ENCODE results near the gene MID2.

The MID2 gene

GRCh38 chrX:107842715-107843400, 17.2 kb downstream of the MID2 start:
- H3K79me2 ChIP-seq (ENCODE audit: insufficient read depth, low read length), result no peaks in the 10 kb centered on the region
- no peaks in the 10 kb centered on the region for H4K20me1 ChIP-seq (ENCODE audit: insufficient read depth, low read length, poor library complexity, severe bottlenecking)
- H3K36me3 ChIP-seq (ENCODE audit: insufficient read depth, low read length), result peaks cover 5% of the 10 kb centered on the region; the same call in 1 of the 2 replicates
- no peaks in the 10 kb centered on the region for H3K9me2 ChIP-seq (replicated peaks; ENCODE audit: low read depth, low read length)
- no peak overlapping the region for H3K9ac ChIP-seq (ENCODE audit: low read depth, low read length, poor library complexity, severe bottlenecking)
- H3K4me1 ChIP-seq (ENCODE audit: insufficient read depth, low read length, poor library complexity, severe bottlenecking), result no peaks in the 10 kb centered on the region
- H3K4me2 ChIP-seq (ENCODE audit: low read depth, low read length, poor library complexity, severe bottlenecking), result no peak overlapping the region
- H3F3A ChIP-seq (ENCODE audit: low read depth), result no peaks in the 10 kb centered on the region
- no peaks in the 10 kb centered on the region for H3K9me3 ChIP-seq (ENCODE audit: insufficient read depth, low read depth, low read length)
- H3K4me3 ChIP-seq (ENCODE audit: low read length, poor library complexity, severe bottlenecking), result no peak overlapping the region
- no peak for TF ChIP-seq CTCF (conservative IDR thresholded peaks at IDR 0.05; ENCODE audit: low read length)
- TF ChIP-seq EZH2phosphoT487 (IDR thresholded peaks at IDR 0.05; ENCODE audit: borderline replicate concordance), result no peak
- no peak overlapping the region for H2AFZ ChIP-seq (ENCODE audit: low read length)
- H3K27me3 ChIP-seq (ENCODE audit: insufficient read depth, low read length, poor library complexity, severe bottlenecking), result no peaks in the 10 kb centered on the region

- Histone ChIP-seq H3F3A (ENCODE audit: low read depth) (no peaks in the 10 kb centered on the region), H3K4me3 (ENCODE audit: low read length, poor library complexity, severe bottlenecking) (no peak overlapping the region), H3K27me3 (ENCODE audit: insufficient read depth, low read length, poor library complexity, severe bottlenecking) (no peaks in the 10 kb centered on the region), H3K4me2 (ENCODE audit: low read depth, low read length, poor library complexity, severe bottlenecking) (no peak overlapping the region), H3K4me1 (ENCODE audit: insufficient read depth, low read length, poor library complexity, severe bottlenecking) (peaks cover 5% of the 10 kb centered on the region), H3K9ac (ENCODE audit: low read depth, low read length, poor library complexity, severe bottlenecking) (no peak overlapping the region), H3K9me3 (ENCODE audit: insufficient read depth, low read depth, low read length) (no peaks in the 10 kb centered on the region), H2AFZ (ENCODE audit: low read length) (no peak overlapping the region), H4K20me1 (ENCODE audit: insufficient read depth, low read length, poor library complexity, severe bottlenecking) (no peaks in the 10 kb centered on the region), H3K79me2 (ENCODE audit: insufficient read depth, low read length) (no peaks in the 10 kb centered on the region), H3K9me2 (replicated peaks; ENCODE audit: low read depth, low read length) (no peaks in the 10 kb centered on the region), H3K36me3 (ENCODE audit: insufficient read depth, low read length) (peaks cover 5% of the 10 kb centered on the region; the same call in 1 of the 2 replicates)
- TF ChIP-seq EZH2phosphoT487 (IDR thresholded peaks at IDR 0.05; ENCODE audit: borderline replicate concordance), result no peak
- TF ChIP-seq CTCF (conservative IDR thresholded peaks at IDR 0.05; ENCODE audit: low read length), result no peak
Measured at GRCh38 chrX:107845625-107846024, 20.0 kb downstream of the MID2 start.

- Histone ChIP-seq H3K9ac (ENCODE audit: low read depth, low read length, poor library complexity, severe bottlenecking) (no peak overlapping the region), H3K36me3 (ENCODE audit: insufficient read depth, low read length) (no peaks in the 10 kb centered on the region), H3K27me3 (ENCODE audit: insufficient read depth, low read length, poor library complexity, severe bottlenecking) (no peaks in the 10 kb centered on the region), H3K79me2 (ENCODE audit: insufficient read depth, low read length) (no peaks in the 10 kb centered on the region), H3K4me3 (ENCODE audit: low read length, poor library complexity, severe bottlenecking) (no peak overlapping the region), H3F3A (ENCODE audit: low read depth) (no peaks in the 10 kb centered on the region), H3K4me1 (ENCODE audit: insufficient read depth, low read length, poor library complexity, severe bottlenecking) (peaks cover 5% of the 10 kb centered on the region), H4K20me1 (ENCODE audit: insufficient read depth, low read length, poor library complexity, severe bottlenecking) (no peaks in the 10 kb centered on the region), H3K9me3 (ENCODE audit: insufficient read depth, low read depth, low read length) (no peaks in the 10 kb centered on the region), H2AFZ (ENCODE audit: low read length) (no peak overlapping the region), H3K4me2 (ENCODE audit: low read depth, low read length, poor library complexity, severe bottlenecking) (no peak overlapping the region), H3K9me2 (replicated peaks; ENCODE audit: low read depth, low read length) (no peaks in the 10 kb centered on the region)
- TF ChIP-seq CTCF (conservative IDR thresholded peaks at IDR 0.05; ENCODE audit: low read length) (no peak), EZH2phosphoT487 (IDR thresholded peaks at IDR 0.05; ENCODE audit: borderline replicate concordance) (no peak)
Measured at GRCh38 chrX:107848591-107848990, 22.9 kb downstream of the MID2 start.
